Ascending aorta (tissue), 2 donors: ENCODE results near the gene SUGP2. TPM values are rescaled to one million over a fixed set of nuclear protein-coding genes. Genes with fewer than 3 reads are reported as not detected.

Experiments used
- DNase-seq, 2 donors: peaks; one replicate each; pipeline ENCODE4 v3.0.0-alpha.2; 2019; ENCODE audit warnings: low spot score in 2 of 2
- H3K27ac ChIP-seq, 2 donors: fragments of 200-600 bp; sonication (generic); one replicate each; pipeline ENCODE4 v1.5.1; 2016 to 2017; ENCODE audit warnings: mild to moderate bottlenecking in 1 of 2
- H3K27me3 ChIP-seq: fragments of 200-600 bp; sonication (generic); one replicate; pipeline ENCODE4 v1.5.1; 2017
- H3K36me3 ChIP-seq, 2 donors: fragments of 200-600 bp; sonication (generic); one replicate each; pipeline ENCODE4 v1.5.1; 2016
- H3K4me1 ChIP-seq, 2 donors: fragments of 200-600 bp; sonication (generic); one replicate each; pipeline ENCODE4 v1.5.1; 2016 to 2017; ENCODE audit warnings: mild to moderate bottlenecking in 1 of 2
- H3K4me3 ChIP-seq, 2 donors: fragments of 200-600 bp; sonication (generic); one replicate each; pipeline ENCODE4 v1.5.1; 2016 to 2017; ENCODE audit warnings: mild to moderate bottlenecking in 1 of 2
- H3K9me3 ChIP-seq, 2 donors: fragments of 200-600 bp; sonication (generic); one replicate each; pipeline ENCODE4 v1.5.1; 2016
- intact Hi-C: fragments of 100-400 bp; cut with DNase I; formaldehyde crosslinking; loops from one replicate; pipeline ENCODE4 v1.15.1; 2023
- total RNA-seq: library from RNA; depleted of rRNA; stranded (reverse); fragments of >200 nt; gene quantifications from one replicate; pipeline ENCODE4 v1.1.0, GENCODE V29; 2016
- TF ChIP-seq, protein P1 (sequence below), 3 experiments: fragments of 200-600 bp in 2 of 3; fragments of 450-650 bp in 1 of 3; sonication (generic) in 2 of 3; IDR thresholded peaks; one replicate each; pipeline ENCODE4 v1.5.1; 2016 to 2019; ENCODE audit warnings: antibody characterized with exemption in 3 of 3, mild to moderate bottlenecking in 1 of 3, moderate library complexity in 1 of 3

The SUGP2 gene
- total RNA-seq, 1 donor from 2014 or later = 23.6 TPM

- no peak overlapping the region for H3K4me3 ChIP-seq
- DNase-seq = no peak
- no peak overlapping the region for H3K27ac ChIP-seq
- TF ChIP-seq, protein P1, sequence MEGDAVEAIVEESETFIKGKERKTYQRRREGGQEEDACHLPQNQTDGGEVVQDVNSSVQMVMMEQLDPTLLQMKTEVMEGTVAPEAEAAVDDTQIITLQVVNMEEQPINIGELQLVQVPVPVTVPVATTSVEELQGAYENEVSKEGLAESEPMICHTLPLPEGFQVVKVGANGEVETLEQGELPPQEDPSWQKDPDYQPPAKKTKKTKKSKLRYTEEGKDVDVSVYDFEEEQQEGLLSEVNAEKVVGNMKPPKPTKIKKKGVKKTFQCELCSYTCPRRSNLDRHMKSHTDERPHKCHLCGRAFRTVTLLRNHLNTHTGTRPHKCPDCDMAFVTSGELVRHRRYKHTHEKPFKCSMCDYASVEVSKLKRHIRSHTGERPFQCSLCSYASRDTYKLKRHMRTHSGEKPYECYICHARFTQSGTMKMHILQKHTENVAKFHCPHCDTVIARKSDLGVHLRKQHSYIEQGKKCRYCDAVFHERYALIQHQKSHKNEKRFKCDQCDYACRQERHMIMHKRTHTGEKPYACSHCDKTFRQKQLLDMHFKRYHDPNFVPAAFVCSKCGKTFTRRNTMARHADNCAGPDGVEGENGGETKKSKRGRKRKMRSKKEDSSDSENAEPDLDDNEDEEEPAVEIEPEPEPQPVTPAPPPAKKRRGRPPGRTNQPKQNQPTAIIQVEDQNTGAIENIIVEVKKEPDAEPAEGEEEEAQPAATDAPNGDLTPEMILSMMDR (IDR thresholded peaks at IDR 0.05) = no peak
- H3K36me3 ChIP-seq = no peaks in the 10 kb centered on the region
- no peaks in the 10 kb centered on the region for H3K4me1 ChIP-seq
- intact Hi-C loops = no loop called here
- H3K9me3 ChIP-seq = no peaks in the 10 kb centered on the region
- H3K27me3 ChIP-seq = no peaks in the 10 kb centered on the region
These were observed 83.5 kb downstream of the SUGP2 start for GRCh38 chr19:18949858-18950257.

DNA sequence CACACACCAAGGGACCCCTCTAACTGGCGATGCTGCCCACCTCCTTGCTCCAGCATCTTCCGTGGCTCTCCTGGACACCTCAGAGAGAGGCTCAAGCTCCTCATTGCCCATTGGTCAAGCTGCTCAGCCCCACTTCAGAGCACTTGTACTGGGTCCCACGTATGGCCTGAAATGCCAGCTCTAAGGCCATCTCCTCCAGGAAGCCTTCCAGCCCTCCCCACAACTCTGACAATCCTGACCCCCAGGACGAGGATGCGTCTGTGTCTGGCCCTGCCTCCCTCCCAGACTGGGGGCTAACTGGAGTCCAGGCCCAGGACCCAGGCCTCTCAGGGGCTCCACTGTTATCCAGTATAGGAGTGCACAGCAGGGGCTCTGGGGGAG is 84.4 kb downstream of the SUGP2 start:
- H3K4me1 ChIP-seq = no peaks in the 10 kb centered on the region
- H3K4me3 ChIP-seq = no peak overlapping the region
- no peaks in the 10 kb centered on the region for H3K36me3 ChIP-seq
- no peaks in the 10 kb centered on the region for H3K9me3 ChIP-seq
- DNase-seq = no peak
- H3K27ac ChIP-seq = no peak overlapping the region
- intact Hi-C loops = no loop called here
- TF ChIP-seq, protein P1 (IDR thresholded peaks at IDR 0.05) = no peak
- H3K27me3 ChIP-seq = no peaks in the 10 kb centered on the region

DNA sequence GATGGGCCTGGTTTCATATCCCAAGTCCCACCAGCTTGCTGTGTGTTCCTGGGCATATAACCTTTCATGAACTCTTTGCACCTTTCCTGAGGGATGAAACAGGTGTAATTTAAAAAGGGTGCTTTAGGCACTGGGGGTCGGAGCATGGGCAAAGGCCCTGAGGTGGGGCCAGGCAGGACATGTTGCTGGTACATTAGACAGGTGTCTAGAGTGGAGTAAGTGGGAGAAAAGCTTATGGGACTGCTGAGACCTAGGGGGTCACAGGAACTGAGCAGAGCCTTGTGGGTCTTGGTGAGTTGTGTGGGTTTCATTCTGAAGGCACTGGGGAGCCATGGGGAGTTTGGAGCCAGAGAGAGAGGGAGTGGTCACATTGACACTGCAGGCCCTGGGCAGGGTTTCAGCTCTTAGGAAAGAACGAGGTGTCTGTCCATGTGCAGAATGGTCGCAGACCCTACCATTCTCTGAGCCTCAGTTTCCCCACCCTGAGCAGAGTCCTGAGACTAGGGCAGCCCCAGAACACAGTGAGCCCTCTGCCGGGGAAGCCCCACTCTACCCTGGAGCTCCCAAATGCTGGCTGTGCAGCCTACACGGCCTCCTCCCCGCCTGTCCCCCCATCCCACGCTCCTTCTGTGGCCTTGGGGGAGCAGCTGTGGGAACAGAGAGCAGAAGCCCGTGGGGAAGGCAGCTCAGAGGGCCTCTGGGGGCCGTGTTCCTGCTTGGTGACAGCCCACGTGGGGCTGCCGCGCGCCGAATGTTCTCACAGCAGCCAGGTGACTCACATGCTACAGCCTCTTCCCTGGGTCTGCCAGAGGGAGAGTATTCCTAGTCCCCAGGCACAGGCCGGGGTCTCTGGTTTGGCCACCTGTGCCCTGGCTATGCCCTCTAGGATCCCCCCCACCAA is 85.0 kb downstream of the SUGP2 start:
- TF ChIP-seq, protein P1 (IDR thresholded peaks at IDR 0.05) = no peak
- Histone ChIP-seq H3K4me3 (no peak overlapping the region), H3K27ac (no peak overlapping the region), H3K9me3 (no peaks in the 10 kb centered on the region), H3K36me3 (no peaks in the 10 kb centered on the region), H3K4me1 (no peaks in the 10 kb centered on the region), H3K27me3 (no peaks in the 10 kb centered on the region)
- intact Hi-C loops = no loop called here
- DNase-seq = no peak

DNA sequence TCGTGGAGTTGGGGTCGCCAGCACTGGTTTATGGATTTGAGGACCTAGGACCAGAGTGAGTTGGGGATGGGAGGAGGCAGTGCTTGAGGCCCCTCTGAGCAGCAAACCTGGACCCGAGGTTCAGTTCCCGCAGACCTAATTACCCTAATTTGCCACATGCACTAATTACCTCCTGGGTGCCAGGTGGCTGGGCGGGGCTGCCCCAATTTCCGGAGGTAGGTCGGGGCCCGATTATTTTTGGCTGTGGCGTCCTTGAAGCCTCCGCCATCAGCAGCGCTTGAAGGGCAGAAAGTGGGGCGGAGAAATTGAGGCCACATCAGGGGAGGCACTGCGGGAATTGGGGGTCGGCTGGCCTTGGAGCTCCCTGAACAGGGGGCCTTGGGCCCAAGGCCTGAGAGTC is 86.4 kb downstream of the SUGP2 start:
- TF ChIP-seq, protein P1 (IDR thresholded peaks at IDR 0.05) = no peak
- intact Hi-C loops = no loop called here
- no peak overlapping the region for H3K4me3 ChIP-seq

DNA sequence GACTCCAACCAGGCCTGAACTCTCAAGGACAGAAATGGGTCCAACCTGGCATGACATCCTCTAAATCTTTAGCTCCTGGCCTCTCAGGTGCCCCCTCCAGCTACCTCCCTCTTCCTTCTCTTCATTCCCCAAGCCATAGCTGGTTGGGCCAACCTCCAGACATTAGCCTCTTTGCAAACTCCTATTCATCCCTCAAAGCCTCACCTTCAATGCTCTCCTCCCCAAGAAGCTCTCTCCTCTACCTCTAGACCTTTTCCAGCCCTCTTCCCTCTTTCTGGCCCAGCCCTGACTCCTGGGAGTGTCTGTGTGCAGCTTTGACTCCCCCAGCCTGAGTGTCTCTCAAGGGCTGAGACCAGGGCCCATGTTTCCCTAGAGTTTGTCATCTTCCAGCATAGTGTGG is 87.0 kb downstream of the SUGP2 start:
- no peaks in the 10 kb centered on the region for H3K9me3 ChIP-seq
- intact Hi-C loops = no loop called here
- no peaks in the 10 kb centered on the region for H3K27me3 ChIP-seq
- no peaks in the 10 kb centered on the region for H3K4me1 ChIP-seq
- TF ChIP-seq, protein P1 (IDR thresholded peaks at IDR 0.05) = no peak
- H3K27ac ChIP-seq = no peak overlapping the region
- H3K36me3 ChIP-seq = no peaks in the 10 kb centered on the region
- DNase-seq = no peak
- H3K4me3 ChIP-seq = no peak overlapping the region

More for the DNA sequence above, 86.4 kb downstream of the SUGP2 start:
- Histone ChIP-seq H3K9me3 (no peaks in the 10 kb centered on the region), H3K27me3 (no peaks in the 10 kb centered on the region), H3K27ac (no peak overlapping the region), H3K36me3 (no peaks in the 10 kb centered on the region), H3K4me1 (no peaks in the 10 kb centered on the region)
- no peak for DNase-seq
